PC-9 (cell line): ENCODE data around the gene ESPN.

Experiments used
- CTCF ChIP-seq: fragments of 200-600 bp; sonication (generic); conservative IDR thresholded peaks from 2 replicates; pipeline ENCODE4 v1.6.1; 2017; ENCODE audit warnings: mixed run types, antibody characterized with exemption, mild to moderate bottlenecking, moderate library complexity
- EZH2 ChIP-seq: fragments of 200-600 bp; sonication (generic); IDR thresholded peaks from 2 replicates; pipeline ENCODE4 v1.8.0; 2017; ENCODE audit warnings: antibody characterized with exemption, low read depth

GRCh38 chr1:6494627-6495026 lies 70.1 kb downstream of the ESPN start:
- no peak for TF ChIP-seq CTCF
- no peak for TF ChIP-seq EZH2
